GM12801 (cell line): ENCODE results near the gene MYH15.

ENCODE experiments used
- CTCF ChIP-seq: IDR thresholded peaks from one replicate; pipeline ENCODE4 v1.5.1; 2011; ENCODE audit warnings: control low read depth; ENCODE audit not compliant: insufficient read length; ENCODE audit errors: extremely low read depth

The MYH15 gene

GRCh38 chr3:108486338-108486737 lies 24.1 kb downstream of the MYH15 start:
- TF ChIP-seq CTCF: no peak

GRCh38 chr3:108485146-108485545 lies 25.2 kb downstream of the MYH15 start:
- TF ChIP-seq CTCF: no peak

GRCh38 chr3:108479224-108479623 lies 31.2 kb downstream of the MYH15 start:
- no peak for TF ChIP-seq CTCF

GRCh38 chr3:108477511-108478147 lies 32.8 kb downstream of the MYH15 start:
- no peak for TF ChIP-seq CTCF

GRCh38 chr3:108475220-108475782 lies 35.1 kb downstream of the MYH15 start:
- no peak for TF ChIP-seq CTCF

GRCh38 chr3:108474581-108474980 lies 35.8 kb downstream of the MYH15 start:
- TF ChIP-seq CTCF: no peak

- TF ChIP-seq CTCF: no peak
Measured at GRCh38 chr3:108473711-108474110, 36.7 kb downstream of the MYH15 start.
